H1 (cell line): ENCODE measurements around the gene CIAO2A. TPM values are rescaled to one million over a fixed set of nuclear protein-coding genes. Genes with fewer than 3 reads are reported as not detected.

Experiments used
- CTCF ChIA-PET: fragments of 300-600 bp; sonication (Branson Sonifier 250); formaldehyde crosslinking; loops from one replicate; lab custom pipeline; 2021; ENCODE audit not compliant: partially characterized antibody; lab: Charles Lee
- POLR2A ChIA-PET: fragments of 300-600 bp; sonication (Branson Sonifier 250); formaldehyde crosslinking; loops from one replicate; lab custom pipeline; 2021; ENCODE audit warnings: inconsistent platforms; ENCODE audit not compliant: partially characterized antibody; lab: Charles Lee
- DNase-seq, 2 experiments: peaks; one replicate each; pipeline versions ENCODE4 v3.0.0 to v3.0.0-alpha.2; 2010 to 2022; ENCODE audit warnings: low spot score in 2 of 2, low read depth in 1 of 2, mixed read lengths in 1 of 2
- FAIRE-seq: peaks from 2 replicates; lab custom pipeline; 2011; peaks lifted over from hg19 to GRCh38; lab: Jason Lieb, UNC
- H2AFZ ChIP-seq: 2 replicates; pipeline ENCODE4 v1.8.1; 2012; ENCODE audit warnings: low read length, inconsistent platforms
- H2AK5ac ChIP-seq: 2 replicates; pipeline ENCODE4 v1.6.1; 2013; ENCODE audit warnings: low read depth, low read length
- H2BK120ac ChIP-seq: replicated peaks from 2 replicates; pipeline ENCODE3; 2013; ENCODE audit warnings: low read depth, low read length, inconsistent platforms
- H2BK12ac ChIP-seq: 2 replicates; pipeline ENCODE4 v1.6.1; 2013; ENCODE audit warnings: low read depth, low read length
- H2BK15ac ChIP-seq: 2 replicates; pipeline ENCODE4 v1.6.1; 2013; ENCODE audit warnings: low read length
- H2BK20ac ChIP-seq: 2 replicates; pipeline ENCODE4 v1.6.1; 2013; ENCODE audit warnings: low read length
- H2BK5ac ChIP-seq: 2 replicates; pipeline ENCODE4 v1.6.1; 2013; ENCODE audit warnings: low read depth, low read length
- H3K14ac ChIP-seq: 2 replicates; pipeline ENCODE4 v1.6.1; 2013; ENCODE audit warnings: inconsistent platforms; ENCODE audit not compliant: insufficient read length
- H3K18ac ChIP-seq: 2 replicates; pipeline ENCODE4 v1.6.1; 2013; ENCODE audit warnings: low read length; ENCODE audit errors: extremely low read depth
- H3K23ac ChIP-seq: 2 replicates; pipeline ENCODE4 v1.6.1; 2013; ENCODE audit warnings: inconsistent platforms; ENCODE audit not compliant: insufficient read length
- H3K23me2 ChIP-seq: 2 replicates; pipeline ENCODE4 v1.6.1; 2013; ENCODE audit warnings: low read depth, low read length
- H3K27ac ChIP-seq: 2 replicates; pipeline ENCODE4 v1.6.1; 2011; ENCODE audit warnings: low read depth, low read length, inconsistent platforms
- H3K27me3 ChIP-seq, 4 experiments: replicated peaks in 1 of 4; 1 replicate in 1 of 4; 2 replicates in 3 of 4; pipeline versions ENCODE4 v1.6.1 to v1.8.1; 2011 to 2013; ENCODE audit warnings: low read length in 3 of 4, mild to moderate bottlenecking in 3 of 4, inconsistent platforms in 2 of 4, mixed read lengths in 2 of 4, moderate library complexity in 1 of 4; ENCODE audit not compliant: control insufficient read depth in 3 of 4, insufficient read depth in 3 of 4; ENCODE audit errors: extremely low read depth in 1 of 4
- H3K36me3 ChIP-seq, 4 experiments: 2 replicates each; pipeline versions ENCODE4 v1.6.1 to v1.8.1; 2011 to 2013; ENCODE audit warnings: mild to moderate bottlenecking in 4 of 4, low read length in 3 of 4, moderate library complexity in 2 of 4, control low read depth in 1 of 4, inconsistent platforms in 1 of 4; ENCODE audit not compliant: insufficient read depth in 4 of 4, control insufficient read depth in 2 of 4
- H3K4ac ChIP-seq: replicated peaks from 2 replicates; pipeline ENCODE3; 2013; ENCODE audit warnings: low read length, low read depth, mixed read lengths, inconsistent platforms; ENCODE audit not compliant: insufficient read length
- H3K4me1 ChIP-seq, 4 experiments: replicated peaks in 1 of 4; 1 replicate in 1 of 4; 2 replicates in 3 of 4; pipeline versions ENCODE4 v1.6.1 to v1.8.1; 2011 to 2013; ENCODE audit warnings: low read length in 3 of 4, inconsistent platforms in 2 of 4, mixed read lengths in 1 of 4; ENCODE audit not compliant: insufficient read depth in 4 of 4, control insufficient read depth in 3 of 4
- H3K4me2 ChIP-seq, 2 experiments: 2 replicates each; pipeline versions ENCODE4 v1.6.1 to v1.8.1; 2011 to 2013; ENCODE audit warnings: low read depth in 2 of 2, low read length in 2 of 2, control low read depth in 1 of 2, inconsistent platforms in 1 of 2, mild to moderate bottlenecking in 1 of 2; ENCODE audit not compliant: insufficient read depth in 1 of 2
- H3K4me3 ChIP-seq, 4 experiments: fragments of 200-600, 300-600 bp in 1 of 4; sonication (generic), shearing (Covaris generic), sonication (Bioruptor Twin) in 1 of 4; 2 replicates each; pipeline versions ENCODE4 v1.5.1 to v1.8.1; 2011 to 2016; ENCODE audit warnings: low read length in 4 of 4, low read depth in 3 of 4, control low read depth in 2 of 4, inconsistent platforms in 2 of 4, mild to moderate bottlenecking in 2 of 4, mixed read lengths in 1 of 4, moderate library complexity in 1 of 4; ENCODE audit not compliant: insufficient read depth in 2 of 4; ENCODE audit errors: extremely low read depth in 1 of 4
- H3K56ac ChIP-seq: replicated peaks from 2 replicates; pipeline ENCODE3; 2013; ENCODE audit warnings: low read depth, mild to moderate bottlenecking, mixed read lengths, low read length, inconsistent platforms; ENCODE audit not compliant: insufficient read length
- H3K79me1 ChIP-seq: 2 replicates; pipeline ENCODE4 v1.6.1; 2013; ENCODE audit warnings: low read depth, low read length, control low read depth
- H3K79me2 ChIP-seq, 2 experiments: 2 replicates each; pipeline versions ENCODE4 v1.6.1 to v1.8.1; 2012 to 2013; ENCODE audit warnings: low read length in 2 of 2, mild to moderate bottlenecking in 2 of 2, inconsistent platforms in 1 of 2; ENCODE audit not compliant: insufficient read depth in 2 of 2, control insufficient read depth in 1 of 2
- H3K9ac ChIP-seq, 4 experiments: replicated peaks in 1 of 4; 1 replicate in 1 of 4; 2 replicates in 3 of 4; pipeline versions ENCODE4 v1.6.1 to v1.8.1; 2011 to 2013; ENCODE audit warnings: low read depth in 3 of 4, low read length in 3 of 4, control low read depth in 2 of 4, mild to moderate bottlenecking in 2 of 4, moderate library complexity in 2 of 4, inconsistent platforms in 1 of 4; ENCODE audit errors: extremely low read depth in 1 of 4
- H3K9me3 ChIP-seq, 2 experiments: 2 replicates each; pipeline versions ENCODE4 v1.6.1 to v1.8.1; 2012 to 2013; ENCODE audit warnings: mild to moderate bottlenecking in 2 of 2, moderate library complexity in 2 of 2, control low read depth in 1 of 2, inconsistent platforms in 1 of 2, low read depth in 1 of 2, low read length in 1 of 2, mixed read lengths in 1 of 2; ENCODE audit not compliant: insufficient read depth in 2 of 2
- H4K20me1 ChIP-seq, 2 experiments: replicated peaks in 1 of 2; 2 replicates each; pipeline versions ENCODE3 to v1.8.1; 2011 to 2013; ENCODE audit warnings: inconsistent platforms in 2 of 2, low read length in 2 of 2, mild to moderate bottlenecking in 1 of 2; ENCODE audit not compliant: insufficient read depth in 2 of 2, control insufficient read depth in 1 of 2
- H4K5ac ChIP-seq: 2 replicates; pipeline ENCODE4 v1.6.1; 2013; ENCODE audit warnings: low read length, low read depth, mixed read lengths, inconsistent platforms; ENCODE audit not compliant: insufficient read length
- H4K8ac ChIP-seq: 2 replicates; pipeline ENCODE4 v1.8.0; 2013; ENCODE audit warnings: mild to moderate bottlenecking, moderate library complexity, low read length, inconsistent platforms; ENCODE audit not compliant: insufficient read depth; ENCODE audit errors: extremely low read depth
- H4K91ac ChIP-seq: replicated peaks from 2 replicates; pipeline ENCODE3; 2013; ENCODE audit warnings: low read length, mixed read lengths, inconsistent platforms; ENCODE audit not compliant: insufficient read length
- CTBP2 ChIP-seq: IDR thresholded peaks from 2 replicates; pipeline ENCODE4 v1.7.0; 2011; ENCODE audit warnings: borderline replicate concordance, mild to moderate bottlenecking, moderate library complexity, mixed read lengths, low read length; ENCODE audit not compliant: insufficient read depth, insufficient read length
- GABPA ChIP-seq: IDR thresholded peaks from 2 replicates; pipeline ENCODE4 v1.6.1; 2011; ENCODE audit warnings: mild to moderate bottlenecking, low read length, moderate library complexity, borderline replicate concordance; ENCODE audit not compliant: insufficient read depth
- HDAC2 ChIP-seq, 2 experiments: fragments of 300-600 bp in 1 of 2; sonication (generic) in 1 of 2; IDR thresholded peaks; 2 replicates each; pipeline ENCODE4 v1.6.1; 2011 to 2012; ENCODE audit warnings: low read depth in 2 of 2, low read length in 2 of 2, mild to moderate bottlenecking in 2 of 2, moderate library complexity in 2 of 2, borderline replicate concordance in 1 of 2, inconsistent platforms in 1 of 2
- JUN ChIP-seq: IDR thresholded peaks from 2 replicates; pipeline ENCODE4 v1.6.1; 2011; ENCODE audit warnings: low read depth, mild to moderate bottlenecking, improper control_type of control experiment, low read length
- JUND ChIP-seq: IDR thresholded peaks from 2 replicates; pipeline ENCODE4 v1.6.1; 2011; ENCODE audit warnings: mild to moderate bottlenecking, improper control_type of control experiment, low read length
- MAFK ChIP-seq: IDR thresholded peaks from 2 replicates; pipeline ENCODE4 v1.6.1; 2012; ENCODE audit warnings: low read depth, mild to moderate bottlenecking, improper control_type of control experiment, low read length
- SIRT6 ChIP-seq: IDR thresholded peaks from one replicate; pipeline ENCODE4 v1.7.1; 2012; ENCODE audit warnings: low read length, inconsistent platforms
- SP1 ChIP-seq: IDR thresholded peaks from 2 replicates; pipeline ENCODE4 v1.6.1; 2011; ENCODE audit warnings: low read depth, low read length
- SUZ12 ChIP-seq: fragments of 200-600 bp; sonication (generic); IDR thresholded peaks from 2 replicates; pipeline ENCODE4 v1.6.1; 2012; ENCODE audit warnings: mild to moderate bottlenecking, inconsistent platforms, low read length, moderate library complexity, mixed read lengths
- WGBS, 2 experiments: shearing (Covaris generic) in 1 of 2; methylation state at CpG; one replicate each; pipeline versions ENCODE4 v1.1.6 to v1.1.7; 2013 to 2015; ENCODE audit warnings: low lambda C conversion rate in 2 of 2, mixed read lengths in 2 of 2, inconsistent platforms in 1 of 2, low coverage in 1 of 2, missing lambda C conversion rate in 1 of 2; ENCODE audit not compliant: insufficient replicate concordance in 2 of 2, insufficient coverage in 1 of 2, insufficient read length in 1 of 2; ENCODE audit errors: extremely low coverage in 1 of 2, missing lambda C conversion rate in 1 of 2; 5-methylcytosine and 5-hydroxymethylcytosine counted together
- polyA plus RNA-seq, 7 experiments: library from polyadenylated mRNA; depleted of rRNA in 3 of 7; stranded (reverse) in 5 of 7; unstranded in 2 of 7; fragments of >200 nt in 5 of 7; fragments of 200-250 nt in 2 of 7; gene quantifications; 1 replicate in 5 of 7; 2 replicates in 1 of 7; 4 replicates in 1 of 7; pipeline versions ENCODE4 v1.2.1 to v1.2.3, GENCODE V29; 2011 to 2013; ENCODE audit warnings: missing spikeins in 2 of 7, mixed read lengths in 2 of 7
- total RNA-seq: library from RNA; stranded (reverse); fragmentation: NEBNext Ultra II Directional; extraction: Animal tissue kit (Norgen Biotek cat#: 25700); gene quantifications from 2 replicates; pipeline ENCODE4 v1.2.1, GENCODE V29; 2021
- TF ChIP-seq, protein P1 (sequence below): IDR thresholded peaks from 2 replicates; pipeline ENCODE4 v1.6.1; 2011; ENCODE audit warnings: low read length, improper control_type of control experiment

Gene CIAO2A
- total and polyA plus RNA-seq, 2 of the 8 experiments (the other 6 are each of a cell fraction or from before 2014, with no cell fraction given): 76.4 to 86.5 TPM

DNA sequence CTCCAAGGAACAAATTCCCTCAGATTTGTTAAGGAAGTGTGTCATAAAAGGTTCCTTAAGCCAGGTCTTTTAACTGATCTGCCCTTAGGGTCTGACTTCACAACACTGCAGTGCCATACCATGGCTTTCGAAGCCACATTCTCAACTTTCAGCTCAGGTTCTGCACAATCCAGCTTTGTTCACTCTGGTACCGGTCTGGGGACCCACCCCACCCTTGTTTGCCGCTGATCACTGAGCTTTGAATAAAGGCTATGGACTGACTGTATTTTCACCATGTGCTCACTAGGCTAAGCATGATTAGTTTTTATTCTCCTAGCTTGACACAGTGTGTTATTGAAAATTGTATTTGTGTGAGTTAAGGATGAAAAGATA lies 18.0 kb upstream of the CIAO2A start:
- Histone ChIP-seq H4K5ac (no peak overlapping the region), H4K91ac (no peak overlapping the region), H3K79me1 (no peaks in the 10 kb centered on the region), H3K79me2 (0 out of 4 replicates have a peak, but pooled peaks cover 0 to 8% of the 10 kb centered on the region in 2 experiments), H3K4me2 (no peak overlapping the region), H2AK5ac (no peak overlapping the region), H2BK15ac (no peak overlapping the region), H3K27me3 (no peaks in the 10 kb centered on the region)
- no peak for FAIRE-seq
- 90% methylated on average over 3 of the region's 3 CpGs; no CpG with 5 or more reads in 1 of the 2 experiments for WGBS, 2 experiments
- TF ChIP-seq SUZ12 (no peak), CTBP2 (no peak), GABPA (no peak), SP1 (no peak), MAFK (no peak), SIRT6 (no peak), JUND (no peak), HDAC2 (IDR thresholded peaks at IDR 0.05; ENCODE audit: borderline replicate concordance in 1 of 2, low read depth in 2 of 2, low read length in 2 of 2) (no peak), JUN (no peak)
- TF ChIP-seq, protein P1, sequence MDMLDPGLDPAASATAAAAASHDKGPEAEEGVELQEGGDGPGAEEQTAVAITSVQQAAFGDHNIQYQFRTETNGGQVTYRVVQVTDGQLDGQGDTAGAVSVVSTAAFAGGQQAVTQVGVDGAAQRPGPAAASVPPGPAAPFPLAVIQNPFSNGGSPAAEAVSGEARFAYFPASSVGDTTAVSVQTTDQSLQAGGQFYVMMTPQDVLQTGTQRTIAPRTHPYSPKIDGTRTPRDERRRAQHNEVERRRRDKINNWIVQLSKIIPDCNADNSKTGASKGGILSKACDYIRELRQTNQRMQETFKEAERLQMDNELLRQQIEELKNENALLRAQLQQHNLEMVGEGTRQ: no peak
- TF ChIP-seq, all 59 proteins: peak for 0
- H3K23me2 ChIP-seq: no peaks in the 10 kb centered on the region
- no peak overlapping the region for H3K18ac ChIP-seq
- H2BK12ac ChIP-seq: no peak overlapping the region
- H3K9ac ChIP-seq: no peak overlapping the region
- H3K23ac ChIP-seq: no peak overlapping the region
- H3K9me3 ChIP-seq: no peaks in the 10 kb centered on the region
- ChIA-PET POLR2A (interaction anchor here (1.2 to 1.6 kb wide), 2 partner anchors 9 to 16 kb away, joined by 3 to 4 read pairs; partner anchors contain the start of gene SNX1), CTCF (interaction anchor here (0.9 to 2.7 kb wide), 6 partner anchors 12 to 43 kb away, joined by 3 to 8 read pairs (median 6); partner anchors contain the start of gene SNX1)
- no peak overlapping the region for H3K4me3 ChIP-seq
- H4K20me1 ChIP-seq: peaks cover 0 to 4% of the 10 kb centered on the region in 2 experiments
- peaks cover 0 to 4% (median 0%) of the 10 kb centered on the region in 4 experiments; a peak in 1 of 7 replicates for H3K4me1 ChIP-seq
- no peak overlapping the region for H2AFZ ChIP-seq
- H2BK5ac ChIP-seq: no peak overlapping the region
- no peak overlapping the region for H3K14ac ChIP-seq
- DNase-seq: no peak
- no peak overlapping the region for H3K4ac ChIP-seq
- no peak overlapping the region for H2BK20ac ChIP-seq
- no peak overlapping the region for H4K8ac ChIP-seq
- no peak overlapping the region for H2BK120ac ChIP-seq
- H3K27ac ChIP-seq: no peak overlapping the region
- no peak overlapping the region for H3K56ac ChIP-seq
- H3K36me3 ChIP-seq: peaks cover 0 to 14% (median 4%) of the 10 kb centered on the region in 4 experiments; a peak in 2 of 8 replicates
